HepG2 (cell line): Measurements from ENCODE around the gene COG4. TPM values are rescaled to one million over a fixed set of nuclear protein-coding genes. Genes with fewer than 3 reads are reported as not detected.

ENCODE experiments used
- ATAC-seq: fragments of 200-7000 bp; cut with Tn5 transposase; 3 replicates; pipeline ENCODE4 v1.9.1; 2020; ENCODE audit warnings: mild to moderate bottlenecking, moderate library complexity
- BruUV-seq: library from RNA; stranded (reverse); fragments of 400-500 nt; replicated peaks from 2 replicates; lab custom pipeline; 2021; lab: Mats Ljungman, UMichigan
- CTCF ChIA-PET: fragments of 300-600 bp; formaldehyde crosslinking; extraction: SDS; loops from one replicate; lab custom pipeline; 2021; ENCODE audit warnings: low total read pairs, inconsistent platforms, low intra/inter-chr PET ratio; lab: Yijun Ruan, JAX
- POLR2A ChIA-PET: fragments of 350-600 bp; sonication (Branson Sonifier 250); formaldehyde crosslinking; loops from one replicate; lab custom pipeline; 2020; ENCODE audit warnings: antibody characterized with exemption, inconsistent platforms; lab: Yijun Ruan, JAX
- DNase-seq: peaks from one replicate; pipeline ENCODE4 v3.0.0-alpha.2; 2015; ENCODE audit warnings: low spot score
- FAIRE-seq: peaks from 3 replicates; lab custom pipeline; 2011; peaks lifted over from hg19 to GRCh38; lab: Jason Lieb, UNC
- H2AFZ ChIP-seq: one replicate; pipeline ENCODE4 v1.6.1; 2011; ENCODE audit warnings: low read length, inconsistent platforms
- H3K27ac ChIP-seq: fragments of 300-600 bp; 3 replicates; pipeline ENCODE4 v1.8.0; 2011; ENCODE audit warnings: mixed run types, mild to moderate bottlenecking, mixed read lengths, low read length, inconsistent platforms; ENCODE audit not compliant: insufficient read depth; ENCODE audit errors: extremely low read length
- H3K27me3 ChIP-seq, 2 experiments: fragments of 200-600 bp in 1 of 2; 2 replicates in 1 of 2; 3 replicates in 1 of 2; pipeline versions ENCODE4 v1.6.0 to v1.8.0; 2011; ENCODE audit warnings: low read length in 2 of 2, mild to moderate bottlenecking in 2 of 2, moderate library complexity in 2 of 2, inconsistent platforms in 1 of 2; ENCODE audit not compliant: insufficient read depth in 2 of 2, control insufficient read depth in 1 of 2
- H3K36me3 ChIP-seq, 2 experiments: fragments of 200-600 bp in 1 of 2; replicated peaks in 1 of 2; 2 replicates in 1 of 2; 3 replicates in 1 of 2; pipeline versions ENCODE4 v1.5.1 to v1.8.0; 2011; ENCODE audit warnings: low read length in 2 of 2, inconsistent platforms in 1 of 2; ENCODE audit not compliant: insufficient read depth in 2 of 2, control insufficient read depth in 1 of 2
- H3K4me1 ChIP-seq: 2 replicates; pipeline ENCODE4 v1.5.1; 2012; ENCODE audit warnings: low read length, inconsistent platforms; ENCODE audit not compliant: insufficient read depth
- H3K4me2 ChIP-seq: 2 replicates; pipeline ENCODE4 v1.6.0; 2011; ENCODE audit warnings: low read depth, low read length, inconsistent platforms
- H3K4me3 ChIP-seq, 3 experiments: fragments of 200-600 bp in 1 of 3; sonication (generic), shearing (Covaris generic) in 1 of 3; replicated peaks in 1 of 3; 2 replicates each; pipeline ENCODE4 v1.5.1; 2011 to 2016; ENCODE audit warnings: low read length in 3 of 3, inconsistent platforms in 2 of 3, low read depth in 2 of 3, mild to moderate bottlenecking in 2 of 3, control low read depth in 1 of 3, mixed read lengths in 1 of 3; ENCODE audit not compliant: insufficient read depth in 1 of 3
- H3K79me2 ChIP-seq: one replicate; pipeline ENCODE4 v1.6.1; 2011; ENCODE audit warnings: low read length, inconsistent platforms; ENCODE audit not compliant: insufficient read depth
- H3K9ac ChIP-seq: 2 replicates; pipeline ENCODE4 v1.6.0; 2011; ENCODE audit warnings: mild to moderate bottlenecking, low read depth, low read length, inconsistent platforms; ENCODE audit not compliant: insufficient read depth
- H3K9me3 ChIP-seq: 2 replicates; pipeline ENCODE4 v1.5.1; 2012; ENCODE audit warnings: mild to moderate bottlenecking, low read length
- H4K20me1 ChIP-seq: 2 replicates; pipeline ENCODE4 v1.6.0; 2011; ENCODE audit warnings: inconsistent platforms, mild to moderate bottlenecking, low read length, moderate library complexity; ENCODE audit not compliant: insufficient read depth
- BRF2 ChIP-seq: sonication (generic); formaldehyde crosslinking; IDR thresholded peaks from 2 replicates; pipeline ENCODE4 v1.8.1; 2022; ENCODE audit warnings: mild to moderate bottlenecking, missing genetic modification reagents
- FOXK1 ChIP-seq: sonication (generic); formaldehyde crosslinking; IDR thresholded peaks from 2 replicates; pipeline ENCODE4 v1.4.0; 2020; ENCODE audit warnings: low read depth, missing genetic modification reagents, borderline replicate concordance
- FOXP1 ChIP-seq, 2 experiments: fragments of 450-650 bp in 1 of 2; IDR thresholded peaks; 2 replicates each; pipeline ENCODE4 v1.6.1; 2017 to 2018; ENCODE audit warnings: antibody characterized with exemption in 1 of 2
- HIVEP1 ChIP-seq: sonication (generic); formaldehyde crosslinking; IDR thresholded peaks from 2 replicates; pipeline ENCODE4 v1.4.0; 2020; ENCODE audit warnings: mild to moderate bottlenecking, missing genetic modification reagents
- MIXL1 ChIP-seq: IDR thresholded peaks from 2 replicates; pipeline ENCODE4 v1.6.1; 2016
- NFYC ChIP-seq: IDR thresholded peaks from 2 replicates; pipeline ENCODE4 v1.6.1; 2016; ENCODE audit warnings: missing genetic modification reagents, missing compliant biosample characterization
- PAX8 ChIP-seq: sonication (generic); formaldehyde crosslinking; IDR thresholded peaks from 2 replicates; pipeline ENCODE4 v1.8.0; 2022; ENCODE audit warnings: mild to moderate bottlenecking, missing genetic modification reagents, borderline replicate concordance
- PPARG ChIP-seq: conservative IDR thresholded peaks from 2 replicates; pipeline ENCODE4 v1.6.1; 2016; ENCODE audit warnings: missing biosample characterization, missing genetic modification reagents
- PTBP1 ChIP-seq: fragments of 200-400 bp; formaldehyde crosslinking; IDR thresholded peaks from 2 replicates; pipeline ENCODE4 v1.6.1; 2018; ENCODE audit warnings: low read length, low read depth; ENCODE audit not compliant: poor library complexity, severe bottlenecking
- SAFB2 ChIP-seq: sonication (generic); formaldehyde crosslinking; IDR thresholded peaks from 2 replicates; pipeline ENCODE4 v1.5.1; 2020; ENCODE audit warnings: missing genetic modification reagents, low read depth, mild to moderate bottlenecking, borderline replicate concordance
- TEAD2 ChIP-seq: sonication (generic); formaldehyde crosslinking; IDR thresholded peaks from 2 replicates; pipeline ENCODE4 v1.9.0; 2021; ENCODE audit warnings: missing genetic modification reagents
- ZBTB14 ChIP-seq: sonication (generic); formaldehyde crosslinking; IDR thresholded peaks from 2 replicates; pipeline ENCODE4 v1.4.0; 2020; ENCODE audit warnings: missing genetic modification reagents
- ZMYM2 ChIP-seq: sonication (generic); formaldehyde crosslinking; IDR thresholded peaks from 2 replicates; pipeline ENCODE4 v1.8.0; 2022; ENCODE audit warnings: mild to moderate bottlenecking, missing genetic modification reagents
- ZNF232 ChIP-seq: sonication (generic); formaldehyde crosslinking; IDR thresholded peaks from 2 replicates; pipeline ENCODE4 v1.4.0; 2020; ENCODE audit warnings: missing genetic modification reagents, borderline replicate concordance
- ZNF30 ChIP-seq: sonication (generic); formaldehyde crosslinking; IDR thresholded peaks from 2 replicates; pipeline ENCODE4 v1.5.0; 2020; ENCODE audit warnings: mild to moderate bottlenecking, missing genetic modification reagents
- ZNF331 ChIP-seq: sonication (generic); formaldehyde crosslinking; IDR thresholded peaks from 2 replicates; pipeline ENCODE4 v1.4.0; 2020; ENCODE audit warnings: missing genetic modification reagents
- ZNF343 ChIP-seq: sonication (generic); formaldehyde crosslinking; IDR thresholded peaks from 2 replicates; pipeline ENCODE4 v1.4.0; 2020; ENCODE audit warnings: mild to moderate bottlenecking, missing genetic modification reagents
- ZNF354B ChIP-seq: sonication (generic); formaldehyde crosslinking; IDR thresholded peaks from 2 replicates; pipeline ENCODE4 v1.8.0; 2022; ENCODE audit warnings: mild to moderate bottlenecking, missing genetic modification reagents
- ZNF496 ChIP-seq: sonication (generic); formaldehyde crosslinking; IDR thresholded peaks from 2 replicates; pipeline ENCODE4 v1.8.1; 2023; ENCODE audit warnings: mild to moderate bottlenecking, moderate library complexity, missing genetic modification reagents; ENCODE audit not compliant: insufficient replicate concordance
- ZNF567 ChIP-seq: sonication (generic); formaldehyde crosslinking; IDR thresholded peaks from 2 replicates; pipeline ENCODE4 v1.8.1; 2023; ENCODE audit warnings: mild to moderate bottlenecking, missing genetic modification reagents, borderline replicate concordance
- ZNF615 ChIP-seq: sonication (generic); formaldehyde crosslinking; IDR thresholded peaks from 2 replicates; pipeline ENCODE4 v1.5.0; 2020; ENCODE audit warnings: mild to moderate bottlenecking, missing genetic modification reagents, borderline replicate concordance
- ZNF619 ChIP-seq: sonication (generic); formaldehyde crosslinking; IDR thresholded peaks from 2 replicates; pipeline ENCODE4 v1.4.0; 2020; ENCODE audit warnings: mild to moderate bottlenecking, missing genetic modification reagents
- WGBS: methylation state at CpG from one replicate; pipeline ENCODE4 v1.1.6; 2017; ENCODE audit warnings: low lambda C conversion rate; 5-methylcytosine and 5-hydroxymethylcytosine counted together
- in situ Hi-C: cut with HindIII; loops from 2 replicates; pipeline ENCODE4 v1.10.0; 2017; ENCODE audit warnings: low pct_unique_long_range_greater_than_20kb; ENCODE audit not compliant: extremely low pct_ligation_motif_present
- intact Hi-C: fragments of 100-400 bp; cut with micrococcal nuclease; formaldehyde crosslinking; loops from one replicate; pipeline ENCODE4 v1.10.0; 2022; ENCODE audit not compliant: unreplicated experiment
- polyA plus RNA-seq, 8 experiments: library from polyadenylated mRNA; depleted of rRNA in 3 of 8; stranded (reverse) in 7 of 8; unstranded in 1 of 8; fragments of >200 nt; fragmentation: Illumina TruSeq in 4 of 8; extraction: Trizol in 4 of 8; gene quantifications; 2 replicates each; pipeline versions ENCODE4 v1.2.1 to v1.2.3, GENCODE V29; 2011 to 2016; ENCODE audit warnings: low read depth in 4 of 8, missing spikeins in 1 of 8, mixed read lengths in 1 of 8; ENCODE audit not compliant: insufficient read depth in 1 of 8
- total RNA-seq, 5 experiments: library from RNA; depleted of rRNA; stranded (reverse); fragments of >200 nt; fragmentation: Illumina TruSeq; extraction: Trizol; gene quantifications; 2 replicates each; pipeline ENCODE4 v1.2.3, GENCODE V29; 2016; ENCODE audit warnings: low read depth in 1 of 5

The COG4 gene
- total and polyA plus RNA-seq, 2 of the 13 experiments (the other 11 are each of a cell fraction or from before 2014, with no cell fraction given), result 51.1 to 73.8 TPM

GRCh38 chr16:70454222-70455034 is 68.9 kb downstream of the COG4 start, which contains the start of gene FCSK:
FCSK (plus strand) TSS chr16:70454595; CDS start chr16:70463191, 8,596 bp downstream.
- H3K4me2 ChIP-seq, result peak within 1 kb of the TSS; percentile 73
- peak; percentile 93 for ATAC-seq
- in situ Hi-C loops (no loop called here), intact Hi-C loops (loop anchor here (1.0 to 5.0 kb wide), 4 partner anchors 26 to 72 kb away; no protein-coding TSS in a partner anchor)
- no peaks in the 10 kb centered on the region for H4K20me1 ChIP-seq
- H3K79me2 ChIP-seq, result no peaks in the 10 kb centered on the region
- H3K9ac ChIP-seq, result peak within 1 kb of the TSS; percentile 98
- H3K4me1 ChIP-seq, result peaks cover 45% of the 10 kb centered on the region
- no TSS peak for BruUV-seq
- H3K9me3 ChIP-seq, result no peaks in the 10 kb centered on the region
- peak within 1 kb of the TSS; percentile 88 to 90 (median 89) for H3K4me3 ChIP-seq
- H3K36me3 ChIP-seq, result no peaks in the 10 kb centered on the region
- H3K27me3 ChIP-seq, result no peaks in the 10 kb centered on the region; a peak in 1 of 5 replicates
- under 1% methylated on average over 35 of the region's 67 CpGs for WGBS
- ChIA-PET POLR2A (interaction anchor here (0.7 to 4.9 kb wide), 20 partner anchors 8 to 108 kb away, joined by 3 to 96 read pairs (median 4); partner anchors contain the start of genes DDX19A and ST3GAL2), CTCF (interaction anchor here (1.2 to 1.6 kb wide), 2 partner anchors 59 to 74 kb away, joined by 3 to 5 read pairs; no protein-coding TSS in a partner anchor)
- FAIRE-seq, result peak; percentile 93
- peak within 1 kb of the TSS; percentile 86 for H2AFZ ChIP-seq
- peak; percentile 88 for DNase-seq
- peak within 1 kb of the TSS; percentile 97 for H3K27ac ChIP-seq
- TF ChIP-seq NFYC (CRISPR knock-in tag), result no peak; the same call in none of the 2 replicates
- TF ChIP-seq HIVEP1 (CRISPR knock-in tag), result peak; percentile 93
- TF ChIP-seq ZNF354B (CRISPR knock-in tag), result no peak
- TF ChIP-seq ZNF496, result no peak
- peak; percentile 92 for TF ChIP-seq ZNF567 (CRISPR knock-in tag)
- no peak for TF ChIP-seq ZNF615
- peak; percentile 59; the same call in 1 of the 2 replicates for TF ChIP-seq ZNF331
- peak; percentile 44; the same call in 1 of the 2 replicates for TF ChIP-seq MIXL1 (CRISPR knock-in tag)
- TF ChIP-seq ZNF232, result 0 out of 2 replicates have a peak, but pooled peaks have one; percentile 68
- peak; percentile 18; the same call in 1 of the 2 replicates for TF ChIP-seq ZNF30 (CRISPR knock-in tag)
- TF ChIP-seq ZNF619, result peak; percentile 93
- TF ChIP-seq SAFB2 (CRISPR knock-in tag), result no peak; the same call in 1 of the 2 replicates
- no peak for TF ChIP-seq PAX8 (CRISPR knock-in tag)
- no peak for TF ChIP-seq FOXP1 (IDR thresholded peaks at IDR 0.05)
- no peak for TF ChIP-seq FOXP1 (CRISPR knock-in tag; IDR thresholded peaks at IDR 0.05)
- 0 out of 2 replicates have a peak, but pooled peaks have one; percentile 49 for TF ChIP-seq ZNF343 (CRISPR knock-in tag)
- TF ChIP-seq PPARG (CRISPR knock-in tag), result 0 out of 2 replicates have a peak, but pooled peaks have one; percentile 45
- TF ChIP-seq TEAD2 (CRISPR knock-in tag), result no peak
- TF ChIP-seq PTBP1, result peak; percentile 18
- peak; percentile 56; the same call in 1 of the 2 replicates for TF ChIP-seq FOXK1 (CRISPR knock-in tag)
- TF ChIP-seq BRF2 (CRISPR knock-in tag), result no peak
- TF ChIP-seq ZMYM2 (CRISPR knock-in tag), result no peak
- TF ChIP-seq ZBTB14, result peak; percentile 74
